Chondrocyte (in vitro differentiated cells): ENCODE results near the gene NAV3. TPM values are rescaled to one million over a fixed set of nuclear protein-coding genes. Genes with fewer than 3 reads are reported as not detected.

Experiments used
- DNase-seq: peaks from one replicate; pipeline ENCODE4 v3.0.0; 2021; ENCODE audit warnings: mixed read lengths, low spot score
- H3K27ac Mint-ChIP-seq: one replicate; pipeline ENCODE4 v1.8.0; 2021; ENCODE audit warnings: mild to moderate bottlenecking, moderate library complexity, mixed read lengths; ENCODE audit not compliant: unreplicated experiment
- H3K27me3 Mint-ChIP-seq: 2 replicates; pipeline ENCODE4 v1.8.0; 2021; ENCODE audit warnings: low read depth, mixed read lengths
- H3K36me3 Mint-ChIP-seq: 2 replicates; pipeline ENCODE4 v1.8.0; 2021; ENCODE audit warnings: low read depth, mixed read lengths
- H3K4me1 Mint-ChIP-seq: 2 replicates; pipeline ENCODE4 v1.8.0; 2021; ENCODE audit warnings: low read depth, mild to moderate bottlenecking, mixed read lengths
- H3K4me3 Mint-ChIP-seq: one replicate; pipeline ENCODE4 v1.8.0; 2021; ENCODE audit warnings: mild to moderate bottlenecking, moderate library complexity, mixed read lengths; ENCODE audit not compliant: unreplicated experiment
- H3K9me3 Mint-ChIP-seq: 2 replicates; pipeline ENCODE4 v1.8.0; 2021; ENCODE audit warnings: low read depth, mixed read lengths
- CTCF ChIP-seq: fragments of 200-600 bp; sonication (generic); IDR thresholded peaks from 2 replicates; pipeline ENCODE4 v1.5.0; 2021; ENCODE audit warnings: antibody characterized with exemption, mild to moderate bottlenecking, moderate library complexity
- total RNA-seq: library from RNA; stranded (reverse); gene quantifications from 3 replicates; pipeline ENCODE4 v1.2.1, GENCODE V29; 2021

Gene NAV3
- total RNA-seq, 1 donor from 2014 or later = 29.9 TPM

GRCh38 chr12:78167510-78167909, 336.8 kb downstream of the NAV3 start:
- no peak for TF ChIP-seq CTCF
- Mint-ChIP-seq H3K4me3 (no peak overlapping the region), H3K27ac (no peak overlapping the region), H3K9me3 (no peaks in the 10 kb centered on the region), H3K27me3 (no peaks in the 10 kb centered on the region), H3K36me3 (peaks cover 8% of the 10 kb centered on the region), H3K4me1 (no peaks in the 10 kb centered on the region)
- DNase-seq = no peak

GRCh38 chr12:78171061-78171460, 340.4 kb downstream of the NAV3 start:
- DNase-seq = no peak
- Mint-ChIP-seq H3K4me3 (no peak overlapping the region), H3K36me3 (peaks cover 8% of the 10 kb centered on the region), H3K9me3 (no peaks in the 10 kb centered on the region), H3K27me3 (no peaks in the 10 kb centered on the region), H3K27ac (no peak overlapping the region), H3K4me1 (no peaks in the 10 kb centered on the region)
- TF ChIP-seq CTCF = no peak

- Mint-ChIP-seq H3K4me3 (no peak overlapping the region), H3K27ac (no peak overlapping the region), H3K9me3 (no peaks in the 10 kb centered on the region), H3K36me3 (peaks cover 8% of the 10 kb centered on the region), H3K27me3 (no peaks in the 10 kb centered on the region), H3K4me1 (no peaks in the 10 kb centered on the region)
- DNase-seq = no peak
- no peak for TF ChIP-seq CTCF
Measured at GRCh38 chr12:78176643-78177042, 345.9 kb downstream of the NAV3 start.

GRCh38 chr12:78177298-78177697, 346.6 kb downstream of the NAV3 start:
- H3K4me1 Mint-ChIP-seq = no peaks in the 10 kb centered on the region
- TF ChIP-seq CTCF = no peak
- H3K27ac Mint-ChIP-seq = no peak overlapping the region
- no peaks in the 10 kb centered on the region for H3K9me3 Mint-ChIP-seq
- no peaks in the 10 kb centered on the region for H3K27me3 Mint-ChIP-seq
- no peak overlapping the region for H3K4me3 Mint-ChIP-seq
- H3K36me3 Mint-ChIP-seq = peaks cover 9% of the 10 kb centered on the region
- DNase-seq = no peak

- Mint-ChIP-seq H3K36me3 (peaks cover 17% of the 10 kb centered on the region), H3K27ac (no peak overlapping the region), H3K9me3 (no peaks in the 10 kb centered on the region), H3K4me1 (no peaks in the 10 kb centered on the region), H3K27me3 (no peaks in the 10 kb centered on the region), H3K4me3 (no peak overlapping the region)
- no peak for DNase-seq
- TF ChIP-seq CTCF = no peak
Measured at GRCh38 chr12:78179346-78179745, 348.7 kb downstream of the NAV3 start.
